B cell (primary cell): ENCODE measurements around the gene SMCR8.

Source experiments
- CTCF ChIP-seq: fragments of 200-600 bp; IDR thresholded peaks from one replicate; pipeline ENCODE4 v1.8.0; 2022; ENCODE audit warnings: antibody characterized with exemption, mild to moderate bottlenecking
- EZH2 ChIP-seq: IDR thresholded peaks from 2 replicates; pipeline ENCODE4 v1.6.1; 2012; ENCODE audit warnings: borderline replicate concordance, low read depth, mild to moderate bottlenecking, moderate library complexity, low read length; ENCODE audit not compliant: insufficient read depth, poor library complexity, severe bottlenecking

- TF ChIP-seq CTCF = no peak
- no peak for TF ChIP-seq EZH2
Observed at GRCh38 chr17:18291718-18292540, 23.2 kb upstream of the SMCR8 start.
